ENCODE measurements around the gene MYL10. TPM values are rescaled to one million over a fixed set of nuclear protein-coding genes. Genes with fewer than 3 reads are reported as not detected.
A peak's percentile ranks its signal among the peaks of the same experiment; 100 is the strongest.

MYL10 gene
- total and polyA plus RNA-seq, 2 of the 13 experiments (the other 11 are each of a cell fraction or from before 2014, with no cell fraction given), result not detected

DNA sequence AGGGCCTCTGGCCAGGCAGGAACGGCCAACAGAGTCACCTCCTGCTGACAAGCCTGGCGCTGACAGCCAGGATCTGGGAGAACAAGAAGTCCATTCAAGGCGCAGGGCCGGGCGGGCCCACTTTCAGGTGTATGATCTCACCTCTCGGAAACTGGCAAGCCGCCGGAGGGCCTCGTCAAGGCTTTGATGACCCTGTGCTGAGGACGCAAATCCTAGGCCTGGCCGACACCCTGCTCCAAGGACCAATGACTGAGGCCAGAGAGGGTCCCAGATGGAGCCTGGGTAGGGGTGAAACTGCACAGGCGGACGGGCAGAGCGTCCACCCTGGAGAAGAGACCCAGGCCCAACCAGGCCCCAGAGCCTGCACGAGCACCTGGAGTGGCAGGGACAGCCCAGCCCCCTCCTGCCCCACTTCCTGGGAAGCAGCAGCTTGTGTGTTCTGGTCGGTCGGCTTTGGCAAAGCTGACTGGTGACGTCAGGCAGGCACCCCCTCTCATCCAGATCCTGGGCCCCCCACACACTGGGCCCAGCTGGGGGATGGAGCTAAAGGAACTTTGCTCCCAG lies 30.6 kb downstream of the MYL10 start (continued):
- no peak for TF ChIP-seq PCBP2 (optimal IDR thresholded peaks at IDR 0.05; ENCODE audit: low read depth, low read length, poor library complexity, severe bottlenecking)
- no peak for TF ChIP-seq ZNF75D (CRISPR knock-in tag; IDR thresholded peaks at IDR 0.05; ENCODE audit: borderline replicate concordance)
- no peak for TF ChIP-seq ZNF260 (CRISPR knock-in tag; IDR thresholded peaks at IDR 0.05; ENCODE audit: borderline replicate concordance, low read depth)
- TF ChIP-seq MBNL3 (CRISPR knock-in tag; conservative IDR thresholded peaks at IDR 0.05), result no peak
- TF ChIP-seq RORA (CRISPR knock-in tag; IDR thresholded peaks at IDR 0.05), result no peak
- TF ChIP-seq ZNF724P (CRISPR knock-in tag; IDR thresholded peaks at IDR 0.05; ENCODE audit: borderline replicate concordance), result no peak; the same call in 1 of the 2 replicates
- 0 out of 2 replicates have a peak, but pooled peaks have one; percentile 42 for TF ChIP-seq ZNF598 (CRISPR knock-in tag; IDR thresholded peaks at IDR 0.05; ENCODE audit: borderline replicate concordance)
- TF ChIP-seq TBX2 (CRISPR knock-in tag; IDR thresholded peaks at IDR 0.05; ENCODE audit: borderline replicate concordance), result peak; percentile 83
- TF ChIP-seq, protein P1, sequence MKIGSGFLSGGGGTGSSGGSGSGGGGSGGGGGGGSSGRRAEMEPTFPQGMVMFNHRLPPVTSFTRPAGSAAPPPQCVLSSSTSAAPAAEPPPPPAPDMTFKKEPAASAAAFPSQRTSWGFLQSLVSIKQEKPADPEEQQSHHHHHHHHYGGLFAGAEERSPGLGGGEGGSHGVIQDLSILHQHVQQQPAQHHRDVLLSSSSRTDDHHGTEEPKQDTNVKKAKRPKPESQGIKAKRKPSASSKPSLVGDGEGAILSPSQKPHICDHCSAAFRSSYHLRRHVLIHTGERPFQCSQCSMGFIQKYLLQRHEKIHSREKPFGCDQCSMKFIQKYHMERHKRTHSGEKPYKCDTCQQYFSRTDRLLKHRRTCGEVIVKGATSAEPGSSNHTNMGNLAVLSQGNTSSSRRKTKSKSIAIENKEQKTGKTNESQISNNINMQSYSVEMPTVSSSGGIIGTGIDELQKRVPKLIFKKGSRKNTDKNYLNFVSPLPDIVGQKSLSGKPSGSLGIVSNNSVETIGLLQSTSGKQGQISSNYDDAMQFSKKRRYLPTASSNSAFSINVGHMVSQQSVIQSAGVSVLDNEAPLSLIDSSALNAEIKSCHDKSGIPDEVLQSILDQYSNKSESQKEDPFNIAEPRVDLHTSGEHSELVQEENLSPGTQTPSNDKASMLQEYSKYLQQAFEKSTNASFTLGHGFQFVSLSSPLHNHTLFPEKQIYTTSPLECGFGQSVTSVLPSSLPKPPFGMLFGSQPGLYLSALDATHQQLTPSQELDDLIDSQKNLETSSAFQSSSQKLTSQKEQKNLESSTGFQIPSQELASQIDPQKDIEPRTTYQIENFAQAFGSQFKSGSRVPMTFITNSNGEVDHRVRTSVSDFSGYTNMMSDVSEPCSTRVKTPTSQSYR (CRISPR knock-in tag; IDR thresholded peaks at IDR 0.05; ENCODE audit: borderline replicate concordance), result no peak
- TF ChIP-seq, protein P2, sequence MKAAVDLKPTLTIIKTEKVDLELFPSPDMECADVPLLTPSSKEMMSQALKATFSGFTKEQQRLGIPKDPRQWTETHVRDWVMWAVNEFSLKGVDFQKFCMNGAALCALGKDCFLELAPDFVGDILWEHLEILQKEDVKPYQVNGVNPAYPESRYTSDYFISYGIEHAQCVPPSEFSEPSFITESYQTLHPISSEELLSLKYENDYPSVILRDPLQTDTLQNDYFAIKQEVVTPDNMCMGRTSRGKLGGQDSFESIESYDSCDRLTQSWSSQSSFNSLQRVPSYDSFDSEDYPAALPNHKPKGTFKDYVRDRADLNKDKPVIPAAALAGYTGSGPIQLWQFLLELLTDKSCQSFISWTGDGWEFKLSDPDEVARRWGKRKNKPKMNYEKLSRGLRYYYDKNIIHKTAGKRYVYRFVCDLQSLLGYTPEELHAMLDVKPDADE (CRISPR knock-in tag; IDR thresholded peaks at IDR 0.05), result no peak
- TF ChIP-seq ZFYVE20 (CRISPR knock-in tag; IDR thresholded peaks at IDR 0.05; ENCODE audit: borderline replicate concordance, low read depth), result no peak
- peak; percentile 77 for TF ChIP-seq ZFY (CRISPR knock-in tag; IDR thresholded peaks at IDR 0.05)
- TF ChIP-seq, protein P3, sequence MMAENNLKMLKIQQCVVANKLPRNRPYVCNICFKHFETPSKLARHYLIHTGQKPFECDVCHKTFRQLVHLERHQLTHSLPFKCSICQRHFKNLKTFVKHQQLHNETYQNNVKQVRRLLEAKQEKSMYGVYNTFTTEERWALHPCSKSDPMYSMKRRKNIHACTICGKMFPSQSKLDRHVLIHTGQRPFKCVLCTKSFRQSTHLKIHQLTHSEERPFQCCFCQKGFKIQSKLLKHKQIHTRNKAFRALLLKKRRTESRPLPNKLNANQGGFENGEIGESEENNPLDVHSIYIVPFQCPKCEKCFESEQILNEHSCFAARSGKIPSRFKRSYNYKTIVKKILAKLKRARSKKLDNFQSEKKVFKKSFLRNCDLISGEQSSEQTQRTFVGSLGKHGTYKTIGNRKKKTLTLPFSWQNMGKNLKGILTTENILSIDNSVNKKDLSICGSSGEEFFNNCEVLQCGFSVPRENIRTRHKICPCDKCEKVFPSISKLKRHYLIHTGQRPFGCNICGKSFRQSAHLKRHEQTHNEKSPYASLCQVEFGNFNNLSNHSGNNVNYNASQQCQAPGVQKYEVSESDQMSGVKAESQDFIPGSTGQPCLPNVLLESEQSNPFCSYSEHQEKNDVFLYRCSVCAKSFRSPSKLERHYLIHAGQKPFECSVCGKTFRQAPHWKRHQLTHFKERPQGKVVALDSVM (CRISPR knock-in tag; IDR thresholded peaks at IDR 0.05), result no peak
- TF ChIP-seq FIP1L1 (IDR thresholded peaks at IDR 0.05; ENCODE audit: borderline replicate concordance, insufficient read depth, low read depth, low read length), result no peak
- TF ChIP-seq, protein P4, sequence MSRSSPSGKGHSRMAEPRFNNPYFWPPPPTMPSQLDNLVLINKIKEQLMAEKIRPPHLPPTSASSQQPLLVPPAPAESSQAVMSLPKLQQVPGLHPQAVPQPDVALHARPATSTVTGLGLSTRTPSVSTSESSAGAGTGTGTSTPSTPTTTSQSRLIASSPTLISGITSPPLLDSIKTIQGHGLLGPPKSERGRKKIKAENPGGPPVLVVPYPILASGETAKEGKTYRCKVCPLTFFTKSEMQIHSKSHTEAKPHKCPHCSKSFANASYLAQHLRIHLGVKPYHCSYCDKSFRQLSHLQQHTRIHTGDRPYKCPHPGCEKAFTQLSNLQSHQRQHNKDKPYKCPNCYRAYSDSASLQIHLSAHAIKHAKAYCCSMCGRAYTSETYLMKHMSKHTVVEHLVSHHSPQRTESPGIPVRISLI (CRISPR knock-in tag; IDR thresholded peaks at IDR 0.05; ENCODE audit: borderline replicate concordance), result no peak
- TF ChIP-seq, protein P5, sequence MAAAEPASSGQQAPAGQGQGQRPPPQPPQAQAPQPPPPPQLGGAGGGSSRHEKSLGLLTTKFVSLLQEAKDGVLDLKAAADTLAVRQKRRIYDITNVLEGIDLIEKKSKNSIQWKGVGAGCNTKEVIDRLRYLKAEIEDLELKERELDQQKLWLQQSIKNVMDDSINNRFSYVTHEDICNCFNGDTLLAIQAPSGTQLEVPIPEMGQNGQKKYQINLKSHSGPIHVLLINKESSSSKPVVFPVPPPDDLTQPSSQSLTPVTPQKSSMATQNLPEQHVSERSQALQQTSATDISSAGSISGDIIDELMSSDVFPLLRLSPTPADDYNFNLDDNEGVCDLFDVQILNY (CRISPR knock-in tag; conservative IDR thresholded peaks at IDR 0.05), result no peak

Measured in HepG2 (cell line).